Epidermal melanocyte (primary cell): ENCODE results near the gene SLIT3.

Source experiments
- DNase-seq: peaks from one replicate; pipeline ENCODE4 v3.0.0; 2011; ENCODE audit warnings: low spot score; ENCODE audit not compliant: insufficient read length

Gene SLIT3

DNA sequence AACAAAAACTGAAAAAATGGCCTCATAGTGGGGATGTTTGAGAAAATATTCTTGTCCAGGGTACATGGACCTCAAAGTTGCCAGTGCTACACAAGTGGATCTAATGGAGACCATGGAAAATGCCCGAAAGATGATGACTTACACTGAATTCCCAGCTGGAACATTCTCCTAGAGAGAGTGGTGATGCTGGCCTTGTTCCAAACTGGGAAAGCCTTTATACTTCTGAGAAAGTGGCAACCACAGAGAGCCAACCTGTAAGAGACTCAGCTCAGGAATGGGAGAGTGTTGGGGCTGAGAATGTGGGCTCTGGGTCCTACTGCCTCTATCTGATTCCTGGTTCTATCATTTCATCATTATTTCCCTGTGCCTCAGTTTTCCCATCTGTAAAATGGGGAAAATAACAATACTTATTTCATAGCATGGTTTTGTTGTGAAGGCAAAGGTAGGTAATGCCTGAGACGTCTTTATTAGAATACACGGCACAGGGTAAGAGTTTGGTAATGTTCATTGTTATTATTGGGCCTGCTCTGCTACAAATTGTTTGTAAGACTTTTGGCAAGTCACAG is 492.8 kb downstream of the SLIT3 start:
- no peak for DNase-seq

DNA sequence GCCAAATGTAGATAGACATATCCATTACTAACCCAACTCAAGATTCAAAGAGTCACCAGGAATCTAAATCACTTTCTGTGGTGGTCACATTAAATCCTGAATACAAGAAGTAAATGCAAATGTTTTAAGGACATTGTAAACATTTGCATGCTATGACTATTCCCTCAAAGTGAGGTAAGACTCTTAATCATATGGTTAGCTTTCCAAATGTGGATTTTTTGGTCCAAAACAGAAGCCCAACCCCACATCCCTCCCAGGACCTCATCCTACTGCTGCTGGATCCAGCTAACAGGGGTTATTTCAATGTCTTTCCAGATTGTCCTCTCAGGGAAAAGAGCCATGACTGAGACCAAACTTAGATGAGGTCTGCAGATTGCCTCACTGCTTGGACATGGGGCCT is 493.7 kb downstream of the SLIT3 start:
- DNase-seq = no peak

GRCh38 chr5:168803541-168803940 is 497.4 kb downstream of the SLIT3 start:
- no peak for DNase-seq

DNA sequence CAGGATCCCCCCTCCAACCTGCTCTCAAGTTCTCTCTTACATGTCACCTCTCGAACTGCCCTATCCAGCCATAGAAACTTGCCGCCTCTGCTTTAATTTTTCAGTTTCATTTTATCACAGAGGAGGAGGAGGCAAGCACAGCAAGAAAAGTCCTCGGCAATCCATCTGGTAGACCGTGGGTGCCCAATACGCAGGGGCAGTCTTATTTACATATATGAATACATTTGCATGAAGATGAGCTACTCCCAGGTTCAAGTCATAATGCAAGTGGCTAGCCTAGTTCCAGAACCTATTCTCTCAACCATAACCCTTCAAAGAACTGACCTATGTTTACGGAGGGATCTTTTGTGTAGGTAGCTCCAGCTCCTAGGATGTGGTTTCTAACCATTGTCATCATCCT is 498.6 kb downstream of the SLIT3 start:
- DNase-seq = no peak

DNA sequence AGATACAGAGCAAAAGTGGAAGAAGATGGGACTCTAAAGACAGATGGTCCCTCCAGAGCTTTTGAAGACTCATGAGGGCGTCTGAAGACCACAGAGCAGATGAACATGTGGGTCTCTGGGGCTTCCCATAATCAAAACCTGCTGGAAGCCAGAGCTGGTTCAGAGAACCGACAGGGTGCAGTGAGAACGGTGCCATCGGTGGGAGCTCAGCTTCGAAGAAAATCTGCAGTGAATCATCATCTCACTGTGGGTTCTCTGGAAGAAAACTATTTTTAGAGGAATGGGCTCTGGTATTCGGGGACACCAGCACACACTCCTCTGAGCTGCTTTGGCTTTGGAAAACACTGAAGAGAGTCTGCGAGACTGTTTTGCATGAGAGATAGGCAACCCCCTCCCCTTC is 499.4 kb downstream of the SLIT3 start:
- no peak for DNase-seq

GRCh38 chr5:168800701-168801100 is 500.2 kb downstream of the SLIT3 start:
- DNase-seq = no peak

- DNase-seq = no peak
Measured at GRCh38 chr5:168798065-168799023, 502.6 kb downstream of the SLIT3 start.

DNA sequence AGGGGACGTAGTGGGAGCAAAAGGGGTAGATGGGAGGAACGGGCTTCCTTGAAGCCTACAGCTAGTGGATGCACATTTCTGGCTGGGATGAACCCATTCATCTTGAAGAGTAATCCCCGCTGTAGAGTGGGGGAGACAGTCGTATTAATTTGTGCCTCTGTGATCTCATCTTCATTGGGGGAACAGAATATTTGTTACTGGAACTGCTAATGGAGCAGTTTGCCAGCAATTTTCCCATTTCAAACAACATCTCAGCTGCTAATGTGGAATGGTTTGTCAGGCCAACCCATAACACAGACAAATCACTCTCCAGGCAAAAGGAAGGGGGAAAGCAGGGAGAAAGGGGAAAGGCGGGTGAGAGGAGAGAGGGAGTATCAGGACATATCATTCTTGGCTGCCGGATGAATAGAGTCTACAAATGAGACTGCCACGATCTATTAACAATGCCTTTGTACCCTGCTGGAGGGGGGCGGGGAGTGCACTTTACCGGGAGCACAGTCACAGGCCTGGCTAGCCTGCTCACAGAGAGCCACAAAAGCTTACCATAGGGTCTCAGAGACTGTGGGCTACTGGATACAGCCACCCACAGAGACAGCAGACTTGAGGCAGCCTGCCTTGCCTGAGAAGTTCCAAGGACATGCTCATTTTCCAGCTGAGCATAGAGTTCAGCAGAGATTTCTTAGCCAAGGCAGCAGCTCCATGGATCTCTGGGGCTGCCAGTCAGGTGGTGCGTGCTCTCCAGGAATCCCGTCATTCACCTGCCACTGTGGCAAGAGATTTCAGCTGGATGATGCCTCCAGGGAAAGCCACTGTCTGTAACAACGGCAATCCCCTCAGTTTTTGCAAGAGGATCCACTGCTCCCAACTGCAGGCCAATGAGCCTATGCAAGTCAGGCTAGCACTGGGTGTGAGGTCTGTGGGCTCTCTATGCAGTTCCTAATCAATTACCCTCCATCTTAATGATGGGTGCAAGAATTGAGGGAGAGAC is 504.1 kb downstream of the SLIT3 start:
- DNase-seq = no peak

GRCh38 chr5:168796000-168796399 is 504.9 kb downstream of the SLIT3 start:
- DNase-seq = no peak

GRCh38 chr5:168793841-168794837 is 506.8 kb downstream of the SLIT3 start:
- no peak for DNase-seq

- DNase-seq = no peak
Measured at GRCh38 chr5:168792678-168793077, 508.3 kb downstream of the SLIT3 start.

DNA sequence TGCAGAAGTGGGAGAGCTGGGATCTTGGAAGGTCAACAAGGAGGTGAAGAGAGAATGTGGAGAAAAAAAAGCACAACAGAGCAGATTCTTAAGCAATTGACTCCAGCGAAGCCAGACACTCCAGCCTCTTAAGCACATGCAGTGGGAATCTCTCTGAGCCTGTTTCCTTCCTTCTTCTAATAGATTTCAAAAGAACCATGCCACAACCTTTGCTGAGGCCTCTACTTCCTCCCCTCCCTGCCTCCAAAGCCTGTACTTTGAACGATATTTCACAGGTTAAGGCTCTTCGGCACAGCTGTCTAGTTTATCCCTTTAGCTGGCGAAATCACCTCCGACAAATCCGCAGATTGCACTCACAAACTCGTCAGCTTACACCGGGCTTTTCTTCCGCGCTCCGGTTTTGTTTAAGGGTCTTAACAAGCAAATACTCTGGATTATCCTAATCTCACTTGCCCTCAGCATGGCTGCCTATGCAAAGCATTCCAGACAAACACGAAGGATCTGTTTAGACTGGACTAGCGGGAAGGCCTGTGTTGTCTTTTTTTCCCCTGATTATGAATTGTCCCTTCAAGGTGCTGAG is 510.2 kb downstream of the SLIT3 start:
- DNase-seq = no peak

- DNase-seq = no peak
Measured at GRCh38 chr5:168790002-168790635, 510.8 kb downstream of the SLIT3 start.

DNA sequence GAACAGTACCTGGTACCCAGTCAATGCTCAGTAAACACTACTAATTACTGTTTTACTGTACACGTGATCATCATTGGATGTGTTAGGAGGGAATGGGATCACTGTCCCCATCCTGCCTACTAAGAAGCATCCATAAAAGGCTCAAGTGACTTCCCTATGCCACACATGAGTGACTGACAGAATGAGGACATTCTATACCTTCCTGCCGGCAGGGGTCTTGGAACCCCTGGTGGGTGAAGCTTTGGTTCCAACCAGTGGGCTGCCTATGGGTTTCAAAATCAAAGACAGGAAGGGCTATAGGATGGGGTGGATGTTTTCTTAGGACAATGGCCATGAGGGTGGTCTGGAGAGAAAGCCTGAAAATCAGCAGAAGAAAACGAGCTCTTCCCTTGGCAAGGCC is 512.2 kb downstream of the SLIT3 start:
- DNase-seq = no peak

DNA sequence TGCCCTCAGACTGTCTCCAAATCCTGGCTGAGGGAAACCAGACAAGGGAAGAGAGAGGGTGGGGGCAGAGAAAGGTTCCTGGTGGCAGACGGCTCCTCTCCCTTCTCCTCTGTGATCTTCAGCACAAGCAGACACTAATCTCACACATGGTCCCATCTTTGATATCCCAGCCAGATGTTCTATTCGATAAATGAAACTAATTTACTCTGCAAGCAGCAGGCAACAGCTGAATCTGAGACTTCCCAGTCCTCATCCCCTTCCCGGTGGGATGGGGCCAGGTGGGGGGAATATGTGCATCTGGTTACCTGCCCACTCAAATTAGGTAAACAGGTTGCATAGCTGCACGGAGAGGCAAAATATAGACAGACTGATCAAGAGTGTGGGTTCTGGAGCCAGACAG is 512.8 kb downstream of the SLIT3 start:
- no peak for DNase-seq

DNA sequence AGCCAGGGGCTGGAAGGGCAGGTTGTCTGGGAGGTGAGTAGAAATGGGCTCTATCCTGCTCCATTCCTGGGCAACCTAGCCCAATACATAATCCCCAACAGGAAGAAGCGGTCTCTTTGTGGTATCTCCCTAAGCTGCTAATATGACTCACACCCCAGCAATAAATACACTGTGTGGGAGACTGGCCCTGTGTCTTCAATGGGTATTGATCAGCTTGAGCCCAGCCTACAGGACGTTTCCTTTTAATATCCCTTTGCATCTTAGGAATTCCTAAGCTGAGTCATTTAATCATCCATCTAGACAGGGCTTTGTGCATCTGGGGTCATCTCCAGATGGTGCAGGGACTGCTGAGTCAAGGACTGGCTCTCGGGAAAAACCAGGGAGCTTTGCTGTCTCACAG is 514.8 kb downstream of the SLIT3 start:
- DNase-seq = no peak

DNA sequence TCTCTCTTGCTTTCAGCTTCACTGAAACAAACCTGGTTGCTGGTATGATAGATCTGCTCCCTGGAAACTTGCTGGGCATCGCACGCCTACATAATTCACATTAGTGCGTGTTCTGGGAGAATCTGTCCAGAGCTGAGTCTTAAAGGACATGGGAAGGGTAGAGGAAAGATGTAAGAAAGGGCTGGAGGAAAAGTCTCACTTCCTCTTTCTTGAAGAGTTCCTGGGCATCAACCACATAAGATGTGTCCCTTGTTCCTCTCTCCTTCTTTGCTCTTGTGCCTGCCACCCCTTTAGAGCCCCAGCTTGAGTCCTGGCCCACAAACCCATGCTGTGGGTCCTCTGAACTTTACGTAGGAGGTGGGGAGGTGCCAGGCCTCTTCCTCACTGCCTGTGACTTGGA is 516.5 kb downstream of the SLIT3 start:
- DNase-seq = no peak

- DNase-seq = no peak
Measured at GRCh38 chr5:168781941-168782571, 518.9 kb downstream of the SLIT3 start.

DNA sequence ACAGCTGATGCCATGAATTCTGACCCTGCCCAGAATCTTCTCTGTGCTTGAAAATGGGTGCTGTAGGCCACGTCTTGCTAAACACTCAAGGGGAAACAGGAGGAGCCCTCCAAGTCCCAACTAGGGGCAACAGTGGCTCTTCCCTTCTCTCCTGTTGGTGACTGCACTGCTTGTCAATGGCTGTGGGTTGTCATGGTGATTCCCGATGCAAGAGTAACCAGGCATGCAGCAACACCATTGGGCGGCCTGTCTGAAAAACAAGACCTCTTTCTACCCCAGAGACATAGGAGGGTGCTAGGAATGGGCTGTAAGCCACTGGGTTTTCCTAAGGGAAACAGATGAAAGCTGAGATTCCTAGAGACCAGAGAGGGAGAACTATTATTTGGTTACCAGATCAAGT is 520.1 kb downstream of the SLIT3 start:
- no peak for DNase-seq
